ENCODE measurements around the gene ISYNA1. TPM values are rescaled to one million over a fixed set of nuclear protein-coding genes. Genes with fewer than 3 reads are reported as not detected.
"Not testable (repeated sequence)": the region's sequence is repeated elsewhere in the genome, so short reads cannot be mapped to it uniquely, and the experiment has no call there.

Gene ISYNA1
- total RNA-seq, 4 donors from 2014 or later, result 5.1 to 29.1 (median 7.8) TPM

DNA sequence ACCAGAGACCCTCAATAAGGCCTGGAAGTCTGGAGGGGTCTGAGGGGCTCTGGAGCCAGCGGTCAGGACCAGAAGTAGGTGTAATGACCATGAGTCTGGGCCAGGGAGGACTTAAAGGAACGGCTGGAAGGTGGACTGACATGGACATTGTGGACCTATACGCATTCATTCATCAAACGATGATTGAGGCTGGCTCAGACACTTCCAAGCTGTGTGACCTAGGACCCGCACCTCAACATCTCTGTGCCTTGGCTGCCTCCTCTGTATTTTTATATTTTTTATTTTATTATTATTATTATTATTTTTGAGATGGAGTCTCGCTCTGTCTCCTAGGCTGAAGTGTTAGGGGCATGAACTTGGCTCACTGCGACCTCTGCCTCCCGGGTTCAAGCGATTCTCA is 31.2 kb downstream of the ISYNA1 start:
- no peaks in the 10 kb centered on the region for H3K4me1 ChIP-seq
- in situ Hi-C loops (cut with MboI; ENCODE audit: low sequenced_read_pairs in 4 of 4), result loop anchor here in 3 of 4 donors (10.0 to 25.0 kb wide), 3 partner anchors 52 to 144 kb away; partner anchors contain the start of genes IQCN (in 2 of the 3) and PGPEP1 (in 1 of the 3)
- H3K27ac ChIP-seq, result no peak overlapping the region
- H3K9me3 ChIP-seq, result no peaks in the 10 kb centered on the region
- no peak for ATAC-seq
- TF ChIP-seq CTCF (IDR thresholded peaks at IDR 0.05 in 4 of 5, conservative IDR thresholded peaks at IDR 0.05 in 1 of 5) (no peak), POLR2A (IDR thresholded peaks at IDR 0.05) (no peak)
- intact Hi-C loops (cut with DNase I; ENCODE audit: low total_unique reads), result loop anchor here (10.0 kb wide), 1 partner anchor 152 kb away; a partner anchor contains a TSS
- H3K27me3 ChIP-seq, result no peaks in the 10 kb centered on the region
- H3K4me3 ChIP-seq, result no peak overlapping the region
- DNase-seq, result no peak
- H3K36me3 ChIP-seq, result no peaks in the 10 kb centered on the region

DNA sequence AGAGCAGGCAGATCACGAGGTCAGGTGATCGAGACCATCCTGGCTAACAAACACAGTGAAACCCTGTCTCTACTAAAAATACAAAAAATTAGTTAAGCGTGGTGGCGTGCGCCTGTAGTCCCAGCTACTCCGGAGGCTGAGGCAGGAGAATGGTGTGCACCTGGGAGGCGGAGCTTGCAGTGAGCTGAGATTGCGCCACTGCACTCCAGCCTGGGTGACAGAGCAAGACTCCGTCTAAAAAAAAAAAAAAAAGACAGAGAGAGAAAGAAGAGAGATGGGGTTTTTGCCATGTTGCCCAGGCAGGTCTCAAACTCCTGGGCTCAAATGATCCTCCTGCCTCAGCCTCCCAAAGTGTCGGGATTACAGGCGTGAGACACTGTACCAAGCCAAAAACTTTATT is 32.2 kb downstream of the ISYNA1 start:
- H3K9me3 ChIP-seq, H3K36me3 ChIP-seq, DNase-seq, H3K27ac ChIP-seq, H3K4me1 ChIP-seq, H3K27me3 ChIP-seq, H3K4me3 ChIP-seq, ATAC-seq: not testable (repeated sequence)
- in situ Hi-C loops (cut with MboI; ENCODE audit: low sequenced_read_pairs in 4 of 4), result loop anchor here in 3 of 4 donors (10.0 to 25.0 kb wide), 3 partner anchors 51 to 143 kb away; partner anchors contain the start of genes IQCN (in 2 of the 3) and PGPEP1 (in 1 of the 3)
- intact Hi-C loops (cut with DNase I; ENCODE audit: low total_unique reads), result loop anchor here (10.0 kb wide), 1 partner anchor 151 kb away; a partner anchor contains a TSS

GRCh38 chr19:18402455-18403248 is 35.3 kb downstream of the ISYNA1 start:
- DNase-seq, H3K9me3 ChIP-seq, H3K27me3 ChIP-seq, H3K4me3 ChIP-seq, H3K36me3 ChIP-seq, ATAC-seq, H3K4me1 ChIP-seq, H3K27ac ChIP-seq: not testable (repeated sequence)
- in situ Hi-C loops (cut with MboI; ENCODE audit: low sequenced_read_pairs in 4 of 4) (loop anchor here (5.0 to 25.0 kb wide), 4 partner anchors 48 to 140 kb away; partner anchors contain the start of genes IQCN (in 2 of the 4) and PGPEP1 (in 1 of the 4)), intact Hi-C loops (cut with DNase I; ENCODE audit: low total_unique reads) (loop anchor here (10.0 kb wide), 1 partner anchor 148 kb away; a partner anchor contains a TSS)

DNA sequence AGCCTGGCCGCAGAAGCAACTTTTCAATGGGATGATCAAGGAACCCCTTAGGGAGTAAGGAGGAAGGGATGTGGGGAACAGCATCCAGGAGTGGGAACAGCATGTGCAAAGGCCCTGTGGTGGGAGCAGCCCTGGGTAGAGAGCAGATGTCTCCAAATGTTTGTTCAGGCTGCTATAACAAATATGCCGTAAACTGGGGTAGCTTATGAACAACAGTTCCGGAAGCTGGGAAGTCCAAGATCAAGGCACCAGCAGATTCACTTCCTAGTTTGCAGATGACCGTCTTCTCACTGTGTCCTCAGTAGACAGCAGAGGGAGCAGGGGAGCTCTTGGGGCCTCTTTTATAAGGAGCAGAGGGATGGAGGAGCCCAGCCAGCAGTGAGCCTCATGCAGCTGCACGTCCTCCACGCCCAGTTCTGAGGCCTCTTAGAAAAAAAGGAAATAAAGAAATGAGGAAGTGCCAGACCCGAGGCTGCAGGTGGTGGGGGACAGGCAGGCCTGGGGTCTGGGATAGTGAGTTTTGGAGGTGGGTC is 36.3 kb downstream of the ISYNA1 start:
- TF ChIP-seq CTCF (IDR thresholded peaks at IDR 0.05 in 4 of 5, conservative IDR thresholded peaks at IDR 0.05 in 1 of 5) (peak in 1 of 5 experiments; percentile 21), POLR2A (IDR thresholded peaks at IDR 0.05) (no peak)
- H3K36me3 ChIP-seq, result no peaks in the 10 kb centered on the region
- peak; percentile 63 to 68 for DNase-seq
- intact Hi-C loops (cut with DNase I; ENCODE audit: low total_unique reads) (loop anchor here (10.0 kb wide), 1 partner anchor 147 kb away; a partner anchor contains a TSS), in situ Hi-C loops (cut with MboI; ENCODE audit: low sequenced_read_pairs in 4 of 4) (loop anchor here (5.0 to 25.0 kb wide), 4 partner anchors 47 to 139 kb away; partner anchors contain the start of genes IQCN (in 2 of the 4) and PGPEP1 (in 1 of the 4))
- no peaks in the 10 kb centered on the region for H3K9me3 ChIP-seq
- no peaks in the 10 kb centered on the region for H3K27me3 ChIP-seq
- peaks cover 0 to 3% of the 10 kb centered on the region in 2 donors for H3K4me1 ChIP-seq
- no peak overlapping the region for H3K27ac ChIP-seq
- H3K4me3 ChIP-seq, result no peak overlapping the region
- peak; percentile 55 to 76 for ATAC-seq

GRCh38 chr19:18399008-18399407 is 38.9 kb downstream of the ISYNA1 start:
- H3K4me1 ChIP-seq, result peaks cover 0 to 4% of the 10 kb centered on the region in 2 donors
- ATAC-seq (no peak), DNase-seq (no peak)
- no peak overlapping the region for H3K4me3 ChIP-seq
- H3K27me3 ChIP-seq, result no peaks in the 10 kb centered on the region
- H3K9me3 ChIP-seq, result no peaks in the 10 kb centered on the region
- H3K36me3 ChIP-seq, result no peaks in the 10 kb centered on the region
- no peak for TF ChIP-seq CTCF (IDR thresholded peaks at IDR 0.05 in 4 of 5, conservative IDR thresholded peaks at IDR 0.05 in 1 of 5)
- no peak for TF ChIP-seq POLR2A (IDR thresholded peaks at IDR 0.05)
- intact Hi-C loops (cut with DNase I; ENCODE audit: low total_unique reads) (no loop called here), in situ Hi-C loops (cut with MboI; ENCODE audit: low sequenced_read_pairs in 4 of 4) (no loop called here)
- H3K27ac ChIP-seq, result no peak overlapping the region
